Hematopoietic multipotent progenitor cell treated with erythropoietin and hydrocortisone succinate and interleukin-3 and kit ligand, for 17 days (in vitro differentiated cells): ENCODE data around the gene ZFP90.
"Not testable (repeated sequence)": the region's sequence is repeated elsewhere in the genome, so short reads cannot be mapped to it uniquely, and the experiment has no call there.

Experiments
- DNase-seq: peaks from one replicate; pipeline ENCODE4 v3.0.0-alpha.2; 2015; ENCODE audit warnings: low spot score

ZFP90 gene

DNA sequence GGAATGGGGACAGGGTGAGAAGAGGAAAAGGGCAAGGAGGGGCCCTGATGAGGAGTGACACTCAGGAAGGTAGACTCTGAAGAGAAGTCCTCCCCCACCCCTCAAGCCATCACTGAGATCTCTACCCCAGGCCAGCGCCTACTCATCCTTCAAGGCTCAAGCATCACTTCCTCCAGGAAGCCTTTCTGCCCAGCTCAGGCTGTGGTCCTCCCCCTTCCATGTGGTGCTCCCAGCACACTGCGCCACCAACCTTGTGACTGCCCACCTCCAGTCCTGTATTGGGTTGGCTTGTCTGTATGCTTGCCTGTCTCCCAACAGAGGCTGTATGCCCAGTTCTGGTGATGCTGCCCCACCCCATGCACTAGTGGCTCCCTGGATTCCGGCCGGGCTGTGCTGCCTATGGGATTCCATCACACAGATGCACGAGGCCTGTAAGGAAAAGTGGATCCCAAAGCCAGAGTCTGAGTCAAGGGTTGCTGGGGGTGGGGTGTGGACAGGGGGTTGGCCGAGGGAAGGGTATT, 19.8 kb upstream of the ZFP90 start:
- no peak for DNase-seq

GRCh38 chr16:68520649-68521086, 18.4 kb upstream of the ZFP90 start:
- DNase-seq, result peak; percentile 84

DNA sequence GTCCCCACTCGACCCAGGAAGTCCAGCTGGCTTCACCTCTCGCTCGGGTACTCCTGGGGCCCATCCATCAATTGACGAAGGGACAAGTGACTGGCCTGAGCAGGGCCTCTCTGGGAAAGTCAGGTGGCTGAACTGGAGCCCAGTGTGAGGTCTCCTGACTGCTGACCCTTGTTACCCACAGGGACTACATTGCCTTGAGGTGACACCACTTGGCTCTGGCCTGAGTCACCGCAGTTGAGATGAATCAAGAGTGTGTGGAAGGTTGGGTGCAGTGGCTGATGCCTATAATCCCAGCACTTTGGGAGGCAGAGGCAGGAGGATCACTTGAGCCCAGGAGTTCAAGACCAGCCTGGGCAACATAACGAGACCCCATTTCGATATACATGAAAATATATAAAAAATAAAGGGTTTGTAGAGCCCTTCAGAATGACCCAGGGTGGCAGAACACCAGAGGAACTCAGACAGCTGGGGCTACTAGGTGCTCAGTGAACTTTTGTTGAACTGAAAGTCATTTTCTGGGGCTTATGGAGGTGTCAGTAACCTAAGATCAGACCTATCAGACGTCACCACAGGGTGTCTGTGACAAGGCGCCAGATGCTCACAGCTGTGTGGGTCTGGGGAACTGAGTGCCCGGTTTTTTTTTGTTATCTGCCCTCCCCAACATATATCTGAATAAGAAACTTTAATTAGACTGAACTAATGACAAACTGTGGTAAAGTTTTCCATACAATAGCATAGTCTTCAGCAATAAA, 14.8 kb upstream of the ZFP90 start:
- no peak for DNase-seq

- no peak for DNase-seq
These were observed 12.8 kb upstream of the ZFP90 start for GRCh38 chr16:68526143-68526781.

GRCh38 chr16:68526782-68527145, 12.3 kb upstream of the ZFP90 start:
- DNase-seq, result no peak

GRCh38 chr16:68528233-68528632, 10.9 kb upstream of the ZFP90 start:
- DNase-seq, result peak; percentile 8

DNA sequence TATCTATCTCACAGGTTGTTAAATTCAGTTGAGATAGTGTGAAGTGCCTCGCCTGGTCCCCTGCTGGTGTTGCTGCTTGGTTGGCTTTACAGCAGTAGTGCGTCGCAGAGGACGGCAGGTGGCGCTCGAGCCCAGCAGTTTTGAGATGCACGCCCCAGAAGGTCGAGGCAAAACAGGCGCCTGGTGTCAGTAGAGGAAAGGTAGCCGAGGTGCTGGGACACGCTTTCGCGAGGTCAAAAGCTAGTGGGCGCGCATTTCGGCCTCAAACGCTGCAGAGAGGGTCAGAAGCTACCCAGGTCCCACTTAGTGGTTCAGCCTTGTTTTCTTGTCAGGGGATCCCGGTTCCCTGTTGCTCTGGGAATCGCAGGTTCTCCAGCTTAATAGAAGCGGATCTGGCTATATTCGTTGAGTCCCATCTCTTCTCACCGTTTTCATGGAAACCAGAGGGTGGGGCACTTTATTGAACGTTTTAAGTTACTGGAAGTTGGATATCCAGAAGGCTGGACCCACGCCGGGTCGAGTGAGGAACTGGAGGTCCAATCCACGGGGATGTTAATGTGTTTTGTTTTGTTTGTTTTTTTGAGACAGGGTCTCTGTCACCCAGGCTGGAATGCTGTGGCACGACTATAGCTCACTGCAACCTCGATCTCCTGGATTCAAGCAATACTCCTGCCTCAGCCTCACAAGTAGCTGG, 10.3 kb upstream of the ZFP90 start:
- DNase-seq, result peak; percentile 90

DNA sequence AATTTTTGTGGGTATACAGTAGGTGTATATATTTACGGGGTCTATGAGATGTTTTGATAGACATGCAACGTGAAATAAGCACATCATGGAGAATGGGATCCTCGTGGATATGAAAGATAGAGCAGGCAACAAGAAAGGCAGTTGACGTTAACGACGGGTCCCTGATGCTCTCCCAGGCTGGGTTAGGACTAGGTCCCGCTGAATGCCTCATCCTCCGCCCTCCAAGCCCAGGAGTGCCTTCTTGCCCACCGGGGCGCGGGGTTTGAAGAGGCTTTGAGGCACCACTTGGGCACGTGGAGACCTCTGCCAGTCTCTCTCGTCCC, 9.5 kb upstream of the ZFP90 start:
- no peak for DNase-seq

DNA sequence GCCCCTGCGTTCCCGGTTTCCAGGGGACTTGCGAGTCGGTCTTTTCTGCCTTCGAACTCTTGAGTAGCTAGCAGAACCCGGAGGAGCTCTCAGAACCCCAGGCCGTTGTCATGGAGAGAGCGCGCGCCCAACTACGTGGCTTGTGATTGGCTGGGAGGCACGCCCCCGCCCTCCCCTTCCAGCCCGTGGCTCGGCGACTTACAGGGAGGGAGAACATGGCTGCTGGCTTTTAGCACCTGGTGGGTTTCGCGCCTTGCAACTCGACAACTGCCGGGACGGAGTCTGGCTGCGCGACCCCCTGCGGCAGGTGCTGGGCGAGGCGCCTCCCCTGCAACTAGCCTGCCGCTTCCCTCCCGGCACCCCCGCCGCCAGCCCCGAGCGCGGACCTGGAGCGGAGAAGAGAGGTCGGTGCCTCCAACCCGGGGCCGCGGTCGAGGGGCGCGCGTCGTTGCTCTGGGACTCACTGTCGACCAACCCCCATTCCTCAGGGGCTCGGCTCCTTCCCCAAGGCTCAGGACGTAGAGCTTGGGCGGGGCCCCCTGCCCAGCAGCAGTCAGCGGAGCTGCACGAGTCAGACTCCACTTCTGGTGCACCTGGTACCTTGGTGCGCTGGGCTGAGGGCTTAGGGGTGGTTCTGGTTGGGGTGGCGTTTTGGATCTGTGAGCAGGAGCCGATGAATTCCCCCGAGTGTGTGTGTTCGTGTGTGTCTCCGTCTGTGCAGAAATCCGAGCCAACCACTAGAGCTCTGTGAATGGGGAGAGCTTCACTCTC, 9.0 kb upstream of the ZFP90 start:
- peak; percentile 81 for DNase-seq

- no peak for DNase-seq
These were observed 5.2 kb upstream of the ZFP90 start for GRCh38 chr16:68533937-68534336.

- no peak for DNase-seq
These were observed 3.8 kb upstream of the ZFP90 start for GRCh38 chr16:68535331-68535730.

GRCh38 chr16:68539711-68540239, 684 bp downstream of the ZFP90 start:
- DNase-seq, result peak; percentile 15

GRCh38 chr16:68548947-68549346, 9.9 kb downstream of the ZFP90 start:
- no peak for DNase-seq

GRCh38 chr16:68553186-68553585, 14.1 kb downstream of the ZFP90 start:
- no peak for DNase-seq

GRCh38 chr16:68560341-68560740, 21.2 kb downstream of the ZFP90 start:
- not testable (repeated sequence) for DNase-seq

DNA sequence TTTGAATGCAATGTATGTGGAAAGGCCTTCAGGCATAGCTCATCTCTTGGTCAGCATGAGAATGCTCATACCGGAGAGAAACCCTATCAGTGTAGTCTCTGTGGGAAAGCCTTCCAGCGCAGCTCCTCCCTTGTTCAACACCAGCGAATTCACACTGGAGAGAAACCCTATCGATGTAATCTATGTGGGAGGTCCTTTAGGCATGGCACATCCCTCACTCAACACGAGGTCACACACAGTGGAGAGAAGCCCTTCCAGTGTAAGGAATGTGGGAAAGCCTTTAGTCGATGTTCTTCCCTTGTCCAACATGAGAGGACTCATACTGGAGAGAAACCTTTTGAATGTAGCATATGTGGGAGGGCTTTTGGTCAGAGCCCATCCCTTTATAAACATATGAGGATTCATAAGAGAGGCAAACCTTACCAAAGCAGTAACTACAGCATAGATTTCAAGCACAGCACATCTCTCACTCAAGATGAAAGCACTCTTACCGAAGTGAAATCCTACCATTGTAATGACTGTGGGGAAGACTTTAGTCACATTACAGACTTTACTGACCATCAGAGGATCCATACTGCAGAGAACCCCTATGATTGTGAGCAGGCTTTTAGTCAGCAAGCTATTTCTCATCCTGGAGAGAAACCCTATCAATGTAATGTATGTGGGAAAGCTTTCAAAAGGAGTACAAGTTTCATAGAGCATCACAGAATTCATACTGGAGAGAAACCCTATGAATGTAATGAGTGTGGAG, 24.7 kb downstream of the ZFP90 start:
- DNase-seq, result no peak

DNA sequence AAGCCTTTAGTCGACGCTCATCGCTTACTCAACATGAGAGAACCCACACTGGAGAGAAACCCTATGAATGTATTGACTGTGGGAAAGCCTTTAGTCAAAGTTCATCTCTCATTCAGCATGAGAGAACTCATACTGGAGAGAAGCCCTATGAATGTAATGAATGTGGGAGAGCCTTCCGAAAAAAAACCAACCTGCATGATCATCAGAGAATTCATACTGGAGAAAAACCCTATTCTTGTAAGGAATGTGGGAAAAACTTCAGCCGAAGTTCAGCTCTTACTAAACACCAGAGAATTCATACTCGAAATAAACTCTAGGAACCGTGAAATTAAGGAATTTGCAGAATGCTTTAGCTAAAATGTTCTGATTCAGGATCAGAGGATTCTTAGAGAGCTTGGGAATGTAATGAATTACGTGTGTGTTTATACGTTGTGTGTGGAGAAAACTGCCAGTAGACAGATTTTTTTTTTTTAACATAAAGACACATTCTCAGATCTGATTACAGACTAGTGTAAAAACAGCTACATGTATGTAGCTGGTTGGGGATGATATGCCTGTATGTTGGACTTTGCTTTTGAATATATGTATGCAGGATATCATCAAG, 25.4 kb downstream of the ZFP90 start:
- DNase-seq, result no peak

DNA sequence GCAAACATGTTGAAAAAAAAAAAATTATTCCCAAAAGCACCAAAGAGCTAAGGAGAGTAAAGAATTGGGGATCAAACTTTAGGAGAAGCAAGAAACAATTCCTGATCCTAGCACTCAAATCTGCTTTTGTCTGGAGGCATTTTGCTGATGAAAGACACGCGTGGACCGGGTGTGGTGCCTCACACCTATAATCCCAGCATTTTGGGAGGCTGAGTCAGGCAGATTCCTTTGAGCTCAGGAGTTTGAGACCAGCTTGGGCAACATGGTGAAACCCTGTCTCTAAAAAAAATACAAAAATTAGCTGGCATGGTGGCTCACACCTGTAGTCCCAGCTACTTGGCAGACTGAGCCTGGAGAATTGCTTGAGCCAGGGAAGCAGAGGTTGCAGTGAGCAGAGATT, 35.4 kb downstream of the ZFP90 start:
- DNase-seq, result no peak

GRCh38 chr16:68575082-68575481, 36.0 kb downstream of the ZFP90 start:
- DNase-seq, result no peak

DNA sequence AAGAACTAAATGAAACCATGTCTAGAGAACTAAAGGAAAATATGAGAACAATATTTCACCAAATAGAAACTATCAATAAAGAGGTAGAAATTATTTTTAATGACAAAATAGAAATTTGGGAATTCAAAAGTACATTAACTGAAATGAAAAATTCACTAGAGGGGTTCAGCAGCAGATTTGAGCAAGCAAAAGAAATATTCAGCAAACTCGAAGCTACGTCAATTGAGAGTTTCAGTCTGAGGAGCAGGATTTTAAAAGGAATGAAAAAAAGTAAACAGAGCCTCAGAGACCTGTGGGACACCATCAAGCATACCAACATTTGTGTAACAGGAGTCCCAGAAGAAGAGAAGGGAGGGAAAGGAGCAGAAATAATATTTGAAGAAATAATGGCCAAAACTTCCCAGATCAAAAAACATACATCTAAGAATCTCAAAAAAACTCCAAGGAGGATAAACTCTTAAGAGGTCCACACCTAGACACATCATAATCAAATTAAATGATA, 38.3 kb downstream of the ZFP90 start:
- DNase-seq, result no peak
